ENCODE data around the gene RBSN.

RBSN gene

GRCh38 chr3:15056676-15057404 lies 42.1 kb downstream of the RBSN start:
- no peak for DNase-seq

- peak; percentile 6 for DNase-seq
Measured at GRCh38 chr3:15055019-15055557, 43.9 kb downstream of the RBSN start.

GRCh38 chr3:15053541-15053940 lies 45.4 kb downstream of the RBSN start:
- no peak for DNase-seq

GRCh38 chr3:15052335-15053242 lies 46.4 kb downstream of the RBSN start:
- no peak for DNase-seq

GRCh38 chr3:15051531-15051930 lies 47.4 kb downstream of the RBSN start:
- DNase-seq, result peak; percentile 6

GRCh38 chr3:15050405-15051092 lies 48.4 kb downstream of the RBSN start:
- peak; percentile 29 for DNase-seq

- DNase-seq, result no peak
Measured at GRCh38 chr3:15049584-15049983, 49.4 kb downstream of the RBSN start.

GRCh38 chr3:15045667-15046066 lies 53.3 kb downstream of the RBSN start:
- DNase-seq, result no peak

- no peak for DNase-seq
Measured at GRCh38 chr3:15044326-15044725, 54.6 kb downstream of the RBSN start.

- no peak for DNase-seq
Measured at GRCh38 chr3:15043408-15044171, 55.4 kb downstream of the RBSN start.

- no peak for DNase-seq
Measured at GRCh38 chr3:15042936-15043335, 56.0 kb downstream of the RBSN start.

GRCh38 chr3:15041950-15042349 lies 57.0 kb downstream of the RBSN start:
- DNase-seq, result no peak

- no peak for DNase-seq
Measured at GRCh38 chr3:15040844-15041243, 58.1 kb downstream of the RBSN start.

- no peak for DNase-seq
Measured at GRCh38 chr3:15038306-15038705, 60.6 kb downstream of the RBSN start.

GRCh38 chr3:15033103-15033502 lies 65.8 kb downstream of the RBSN start:
- DNase-seq, result no peak

- no peak for DNase-seq
Measured at GRCh38 chr3:15032650-15033049, 66.3 kb downstream of the RBSN start.

- no peak for DNase-seq
Measured at GRCh38 chr3:15029625-15030024, 69.3 kb downstream of the RBSN start.

- DNase-seq, result no peak
Measured at GRCh38 chr3:15023719-15024118, 75.2 kb downstream of the RBSN start.

GRCh38 chr3:15023249-15023648 lies 75.7 kb downstream of the RBSN start:
- no peak for DNase-seq
